HG02943 (cell line): Measurements from ENCODE around the gene THSD1.
"Not testable (repeated sequence)": the region's sequence is repeated elsewhere in the genome, so short reads cannot be mapped to it uniquely, and the experiment has no call there.

Experiments
- ATAC-seq: cut with Tn5 transposase; IDR thresholded peaks from one replicate; pipeline ENCODE4 v1.9.1; 2021; ENCODE audit warnings: mild to moderate bottlenecking, low read depth, moderate library complexity; ENCODE audit not compliant: unreplicated experiment

THSD1 gene

DNA sequence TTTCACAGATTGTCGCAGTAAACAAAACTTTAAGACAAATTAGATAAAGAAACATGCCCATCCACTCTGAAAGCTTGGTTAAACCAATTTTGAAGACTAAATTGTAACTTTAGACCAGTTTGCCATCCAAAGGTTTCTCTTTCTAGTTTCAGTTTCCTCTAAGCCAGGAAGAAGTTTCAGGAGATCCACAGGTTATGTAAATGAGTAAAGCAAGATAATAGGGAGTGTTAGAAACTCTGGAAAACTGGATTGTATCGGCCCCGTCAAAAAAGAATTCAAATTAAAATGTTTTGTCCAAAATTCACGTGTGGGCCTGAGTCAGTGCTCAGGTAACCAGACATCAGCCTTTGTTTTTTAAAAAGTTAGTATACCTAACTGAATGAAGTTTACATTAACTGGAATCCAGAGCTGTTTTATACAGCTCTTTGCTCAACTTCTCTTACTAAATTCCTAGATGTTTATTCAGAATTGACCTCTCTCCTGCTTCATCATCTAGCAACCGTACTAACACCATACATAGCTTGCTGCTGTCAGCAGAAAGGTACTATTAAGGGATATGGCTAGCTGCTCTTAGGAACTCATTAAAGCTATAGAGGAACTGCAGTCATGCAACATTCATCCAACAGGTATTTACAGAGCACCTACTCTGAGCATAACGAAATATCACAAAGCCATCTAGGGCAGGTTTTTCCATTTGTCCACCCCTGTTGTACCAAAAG lies 43.6 kb downstream of the THSD1 start:
- not testable (repeated sequence) for ATAC-seq

DNA sequence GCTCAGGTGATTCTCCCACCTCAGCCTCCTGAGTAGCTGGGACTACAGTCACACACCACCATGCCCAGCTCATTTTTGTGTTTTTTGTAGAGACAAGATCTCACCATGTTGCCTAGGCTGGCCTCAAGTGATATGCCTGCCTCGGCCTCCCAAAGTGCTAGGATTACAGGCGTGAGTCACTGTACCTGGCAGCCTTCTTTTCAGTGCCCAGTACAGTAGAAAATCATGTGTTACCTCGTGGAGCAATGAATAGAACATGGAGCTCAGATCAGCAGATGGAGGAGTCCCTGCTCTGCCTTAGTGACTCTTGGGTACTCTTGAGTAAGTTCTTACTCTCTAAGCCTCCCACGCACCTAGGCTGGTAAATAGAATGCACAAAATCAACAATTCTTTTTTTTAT lies 44.7 kb downstream of the THSD1 start:
- no peak for ATAC-seq

DNA sequence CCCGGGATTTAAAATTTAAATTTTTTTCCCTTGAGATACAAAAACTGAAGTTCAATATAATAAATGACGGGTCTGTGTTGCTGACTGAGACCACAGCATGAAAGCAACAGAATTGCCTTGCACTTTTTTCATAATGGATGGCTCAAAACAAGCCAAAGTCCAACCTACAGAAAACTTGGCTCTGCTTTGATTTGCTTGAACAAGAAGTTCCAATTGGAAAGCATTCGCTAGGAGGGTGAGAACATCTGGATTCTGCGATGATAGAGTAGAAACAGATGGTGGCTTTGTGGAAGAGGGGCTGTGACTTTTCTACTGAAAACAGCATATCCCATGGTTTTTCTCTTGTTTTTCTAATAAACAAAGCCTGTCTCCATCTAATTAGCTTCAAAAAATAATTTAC lies 46.4 kb downstream of the THSD1 start:
- ATAC-seq = no peak

GRCh38 chr13:52356327-52356726 lies 49.6 kb downstream of the THSD1 start:
- no peak for ATAC-seq

- ATAC-seq = no peak
Measured at GRCh38 chr13:52353193-52353592, 52.8 kb downstream of the THSD1 start.

GRCh38 chr13:52348983-52349780 lies 56.8 kb downstream of the THSD1 start:
- ATAC-seq = no peak

DNA sequence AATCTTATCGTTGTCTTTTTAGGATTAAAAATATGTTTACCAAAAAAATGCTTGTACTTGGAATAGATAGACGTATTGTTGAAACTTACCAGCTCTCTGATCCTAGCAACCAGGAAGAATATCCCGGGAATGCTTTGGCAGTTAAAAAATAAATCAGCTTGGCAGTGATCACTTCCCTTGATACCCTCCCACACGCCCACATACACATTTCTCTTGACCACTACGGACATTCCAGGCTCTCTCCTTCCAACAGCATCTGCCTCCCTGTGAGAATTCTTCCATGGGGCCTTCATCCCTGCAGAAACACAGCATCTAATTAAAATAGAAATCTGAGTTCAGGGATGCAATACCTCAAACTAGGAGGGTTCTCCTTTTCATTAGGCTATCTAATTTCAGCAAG lies 57.9 kb downstream of the THSD1 start:
- no peak for ATAC-seq

- no peak for ATAC-seq
Measured at GRCh38 chr13:52345631-52346251, 60.2 kb downstream of the THSD1 start.

DNA sequence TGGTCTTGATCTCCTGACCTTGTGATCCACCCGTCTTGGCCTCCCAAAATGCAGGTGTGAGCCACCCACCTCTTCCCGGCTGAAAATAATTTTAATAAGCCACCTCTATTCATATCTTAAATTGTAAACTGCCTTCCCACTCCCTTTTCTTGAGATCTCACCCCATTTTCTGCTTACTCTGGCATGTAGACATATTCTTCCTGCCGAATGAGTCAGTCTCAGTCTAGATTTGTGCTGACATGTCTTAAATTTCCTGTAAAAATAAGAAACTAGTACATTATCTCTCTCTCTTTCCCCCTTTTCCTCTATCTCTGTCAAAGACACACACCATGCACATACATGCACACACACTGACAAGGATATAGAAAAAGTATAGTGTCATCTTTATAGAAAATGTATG lies 60.9 kb downstream of the THSD1 start:
- no peak for ATAC-seq

GRCh38 chr13:52344108-52344507 lies 61.9 kb downstream of the THSD1 start:
- ATAC-seq = no peak

DNA sequence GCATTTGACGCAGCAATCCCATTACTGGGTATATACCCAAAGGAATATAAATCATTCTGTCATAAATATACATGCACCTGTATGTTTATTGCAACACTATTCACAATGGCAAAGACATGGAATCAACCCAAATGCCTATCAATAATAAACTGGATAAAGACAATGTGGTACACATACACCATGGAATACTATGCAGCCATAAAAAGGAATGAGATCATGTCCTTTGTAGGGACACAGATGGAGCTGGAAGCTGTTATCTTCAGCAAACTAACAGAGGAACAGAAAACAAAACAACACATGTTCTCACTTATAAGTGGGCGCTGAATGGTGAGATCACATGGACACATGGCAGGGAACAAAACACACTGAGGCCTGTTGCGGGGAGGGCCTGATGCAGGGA lies 63.8 kb downstream of the THSD1 start:
- ATAC-seq = not testable (repeated sequence)

DNA sequence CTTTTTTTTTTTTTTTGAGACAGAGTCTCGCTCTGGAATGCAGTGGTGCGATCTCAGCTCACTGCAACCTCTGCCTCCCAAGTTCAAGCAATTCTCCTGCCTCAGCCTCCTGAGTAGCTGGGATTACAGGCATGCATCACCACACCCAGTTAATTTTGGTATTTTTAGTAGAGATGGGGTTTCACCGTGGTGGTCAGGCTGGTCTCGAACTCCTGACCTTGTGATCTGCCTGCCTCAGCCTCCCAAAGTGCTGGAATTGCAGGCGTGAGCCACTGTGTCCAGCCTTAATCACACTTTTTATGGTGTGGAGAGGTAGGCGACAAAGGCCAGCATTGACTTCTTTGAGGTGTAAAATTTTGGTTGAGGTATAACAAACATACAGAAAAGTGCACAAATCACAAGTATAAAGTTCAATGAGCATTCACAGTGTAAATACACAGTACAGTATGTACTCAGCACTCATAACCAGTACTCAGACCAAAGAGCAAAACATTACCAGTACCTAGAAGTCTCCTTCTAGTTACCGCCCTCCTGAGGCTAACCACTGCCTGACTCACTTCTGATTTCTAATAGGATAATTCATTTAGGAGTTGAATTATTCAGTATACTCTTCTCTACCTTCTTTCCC lies 68.0 kb downstream of the THSD1 start:
- ATAC-seq = not testable (repeated sequence)

- ATAC-seq = not testable (repeated sequence)
Measured at GRCh38 chr13:52334107-52334506, 71.9 kb downstream of the THSD1 start.

DNA sequence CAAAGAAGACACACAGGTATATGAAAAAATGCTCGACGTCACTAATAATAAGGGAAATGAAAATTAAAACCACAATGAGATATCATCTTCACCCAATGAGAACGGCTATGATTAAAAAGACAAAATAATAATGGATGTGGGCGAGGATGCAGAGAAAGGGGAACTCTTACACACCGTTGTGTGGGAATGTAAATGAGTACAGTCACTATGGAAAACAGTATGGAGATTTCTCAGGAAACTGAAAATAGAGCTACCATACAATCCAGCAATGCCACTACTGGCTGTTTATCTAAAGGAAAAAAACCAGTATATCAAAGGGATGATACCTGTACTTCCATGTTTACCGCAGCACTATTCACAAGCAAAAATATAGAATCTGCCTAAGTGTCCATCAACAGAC lies 74.1 kb downstream of the THSD1 start:
- not testable (repeated sequence) for ATAC-seq
